B cell (primary cell): ENCODE data around the gene GPR156. TPM values are rescaled to one million over a fixed set of nuclear protein-coding genes. Genes with fewer than 3 reads are reported as not detected.

Experiments
- ATAC-seq: fragments of 200-7000 bp; cut with Tn5 transposase; one replicate; pipeline ENCODE4 v1.10.0; 2021; ENCODE audit warnings: low read depth, mild to moderate bottlenecking, moderate number of reproducible peaks, moderate library complexity
- CTCF ChIA-PET: fragments of 350-600 bp; sonication (Branson Sonifier 250); formaldehyde crosslinking; loops from one replicate; lab custom pipeline; 2021; ENCODE audit warnings: antibody characterized with exemption, inconsistent platforms; lab: Charles Lee
- POLR2A ChIA-PET: fragments of 350-600 bp; sonication (Branson Sonifier 250); formaldehyde crosslinking; loops from one replicate; lab custom pipeline; 2021; ENCODE audit warnings: antibody characterized with exemption; lab: Charles Lee
- DNase-seq: peaks from one replicate; pipeline ENCODE4 v3.0.0; 2013
- H2AFZ ChIP-seq: 2 replicates; pipeline ENCODE4 v1.6.1; 2012; ENCODE audit warnings: mild to moderate bottlenecking, low read depth, low read length; ENCODE audit not compliant: insufficient read depth, poor library complexity, severe bottlenecking
- H3K27ac ChIP-seq, 2 donors: 1 replicate in 1 of 2; 2 replicates in 1 of 2; pipeline ENCODE4 v1.5.1; 2012 to 2013; ENCODE audit warnings: low read length in 2 of 2, mild to moderate bottlenecking in 2 of 2, moderate library complexity in 1 of 2
- H3K27me3 ChIP-seq, 4 experiments: fragments of 200-600 bp in 1 of 4; sonication (generic) in 1 of 4; replicated peaks in 1 of 4; 1 replicate in 2 of 4; 2 replicates in 2 of 4; pipeline versions ENCODE4 v1.6.1 to v1.7.0; 2013 to 2016; ENCODE audit warnings: low read length in 3 of 4, mild to moderate bottlenecking in 2 of 4, mixed read lengths in 1 of 4, moderate library complexity in 1 of 4; ENCODE audit not compliant: insufficient read depth in 4 of 4, control insufficient read depth in 3 of 4; ENCODE audit errors: control extremely low read depth in 1 of 4
- H3K36me3 ChIP-seq, 2 experiments: replicated peaks in 1 of 2; 1 replicate in 1 of 2; 2 replicates in 1 of 2; pipeline versions ENCODE4 v1.6.1 to v1.7.1; 2013; ENCODE audit warnings: low read length in 1 of 2; ENCODE audit not compliant: insufficient read depth in 2 of 2, control insufficient read depth in 1 of 2; ENCODE audit errors: control extremely low read depth in 1 of 2, extremely low read depth in 1 of 2
- H3K4me1 ChIP-seq, 2 donors: fragments of 200-600 bp in 1 of 2; sonication (generic) in 1 of 2; 1 replicate in 1 of 2; 2 replicates in 1 of 2; pipeline versions ENCODE4 v1.5.1 to v1.6.1; 2013 to 2017; ENCODE audit warnings: low read length in 2 of 2; ENCODE audit not compliant: control insufficient read depth in 2 of 2, insufficient read depth in 2 of 2
- H3K4me2 ChIP-seq: replicated peaks from 2 replicates; pipeline ENCODE3; 2012; ENCODE audit warnings: mild to moderate bottlenecking, low read depth, low read length; ENCODE audit not compliant: poor library complexity, severe bottlenecking
- H3K4me3 ChIP-seq, 5 experiments: fragments of 200-600 bp in 1 of 5; sonication (generic) in 1 of 5; 1 replicate in 3 of 5; 2 replicates in 2 of 5; pipeline versions ENCODE4 v1.5.1 to v1.7.0; 2011 to 2016; ENCODE audit warnings: low read length in 4 of 5, mild to moderate bottlenecking in 4 of 5, low read depth in 2 of 5, control low read depth in 1 of 5, moderate library complexity in 1 of 5; ENCODE audit not compliant: insufficient read depth in 1 of 5; ENCODE audit errors: control extremely low read depth in 1 of 5, extremely low read depth in 1 of 5
- H3K79me2 ChIP-seq: fragments of 200-600 bp; sonication (generic); one replicate; pipeline ENCODE4 v1.6.0; 2016; ENCODE audit warnings: low read length; ENCODE audit not compliant: control insufficient read depth, insufficient read depth
- H3K9ac ChIP-seq: fragments of 200-600 bp; sonication (generic); 2 replicates; pipeline ENCODE4 v1.6.1; 2017; ENCODE audit warnings: mild to moderate bottlenecking, low read length, moderate library complexity
- H3K9me3 ChIP-seq, 3 donors: one replicate each; pipeline versions ENCODE4 v1.6.1 to v1.7.1; 2013; ENCODE audit warnings: low read length in 2 of 3; ENCODE audit not compliant: control insufficient read depth in 2 of 3, insufficient read depth in 1 of 3; ENCODE audit errors: control extremely low read depth in 1 of 3
- H4K20me1 ChIP-seq: 2 replicates; pipeline ENCODE4 v1.6.0; 2012; ENCODE audit warnings: mild to moderate bottlenecking, low read length; ENCODE audit not compliant: insufficient read depth, control insufficient read depth, poor library complexity, severe bottlenecking
- H3K27ac Mint-ChIP-seq: one replicate; pipeline ENCODE4 v1.8.0; 2021; ENCODE audit warnings: mixed read lengths
- H3K27me3 Mint-ChIP-seq: one replicate; pipeline ENCODE4 v1.8.0; 2021; ENCODE audit warnings: mixed read lengths
- H3K4me1 Mint-ChIP-seq: one replicate; pipeline ENCODE4 v1.8.0; 2021; ENCODE audit warnings: mixed read lengths
- H3K4me3 Mint-ChIP-seq: one replicate; pipeline ENCODE4 v1.8.0; 2021; ENCODE audit warnings: mixed read lengths
- H3K9me3 Mint-ChIP-seq: one replicate; pipeline ENCODE4 v1.8.0; 2022; ENCODE audit warnings: mixed read lengths; ENCODE audit not compliant: insufficient read depth
- EZH2 ChIP-seq: IDR thresholded peaks from 2 replicates; pipeline ENCODE4 v1.6.1; 2012; ENCODE audit warnings: borderline replicate concordance, low read depth, mild to moderate bottlenecking, moderate library complexity, low read length; ENCODE audit not compliant: insufficient read depth, poor library complexity, severe bottlenecking
- WGBS: methylation state at CpG from one replicate; pipeline ENCODE4 v1.1.5; 2013; ENCODE audit warnings: missing lambda C conversion rate; ENCODE audit not compliant: insufficient coverage; 5-methylcytosine and 5-hydroxymethylcytosine counted together
- intact Hi-C: fragments of 100-400 bp; cut with micrococcal nuclease; formaldehyde crosslinking; loops from one replicate; pipeline ENCODE4 v1.10.0; 2022
- polyA plus RNA-seq: library from polyadenylated mRNA; depleted of rRNA; stranded (reverse); fragments of >200 nt; gene quantifications from 2 replicates; pipeline ENCODE4 v1.2.3, GENCODE V29; 2012
- total RNA-seq, 2 donors: library from RNA; stranded (reverse); fragments of 120-200 nt in 1 of 2; gene quantifications; 1 replicate in 1 of 2; 2 replicates in 1 of 2; pipeline versions ENCODE4 v1.2.3 to v1.2.4, GENCODE V29; 2013 to 2022
- TF ChIP-seq, protein P1 (sequence below): fragments of 200-600 bp; IDR thresholded peaks from one replicate; pipeline ENCODE4 v1.8.0; 2022; ENCODE audit warnings: antibody characterized with exemption, mild to moderate bottlenecking

GPR156 gene
- total and polyA plus RNA-seq, 2 donors (not counting 1 experiment from before 2014, with no cell fraction given), result 0.03 to 0.20 TPM

DNA sequence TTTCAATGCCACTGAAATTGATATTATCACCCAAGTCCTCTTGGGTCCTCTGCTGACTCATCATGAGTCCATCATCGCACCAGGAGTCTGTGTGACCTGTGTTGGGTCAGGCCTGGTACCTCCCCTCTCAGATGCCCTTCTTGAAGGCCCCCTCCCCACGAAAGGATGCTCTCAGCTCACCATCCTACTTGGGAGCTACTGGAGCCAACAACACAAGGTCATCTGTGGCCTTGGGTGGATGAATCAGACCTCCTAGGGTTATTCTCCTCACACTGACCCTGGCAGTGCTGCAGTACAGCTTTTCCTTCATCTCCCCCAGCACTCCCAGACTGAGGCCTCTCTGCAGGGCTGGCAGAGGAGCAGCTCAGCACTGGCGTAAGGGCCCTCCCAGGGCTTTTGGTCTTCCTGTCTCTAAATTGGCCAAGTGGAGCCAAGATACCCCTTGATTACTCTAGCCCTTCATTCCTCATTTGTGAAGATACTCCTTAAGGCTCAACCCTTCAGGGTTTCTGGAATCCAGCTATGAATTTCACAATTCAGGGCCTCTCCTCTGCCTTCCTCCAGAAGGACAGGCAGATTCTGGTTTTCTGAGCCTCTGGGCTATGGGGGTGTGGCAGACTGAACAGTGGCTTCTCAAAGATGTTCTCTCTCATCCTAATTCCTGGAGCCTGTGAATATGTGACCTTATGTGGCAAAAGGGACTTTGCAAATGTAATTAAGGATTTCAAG, 110.0 kb downstream of the GPR156 start:
- H3K9me3 ChIP-seq, result no peaks in the 10 kb centered on the region
- ChIA-PET CTCF (interaction anchor here (1.1 kb wide), 1 partner anchor 9 kb away, joined by 3 read pairs; no protein-coding TSS in a partner anchor), POLR2A (no interaction called here)
- Mint-ChIP-seq H3K4me3 (no peak overlapping the region), H3K9me3 (no peaks in the 10 kb centered on the region), H3K27ac (no peak overlapping the region), H3K4me1 (no peaks in the 10 kb centered on the region), H3K27me3 (peaks cover 8% of the 10 kb centered on the region)
- DNase-seq (no peak), ATAC-seq (no peak)
- no peak overlapping the region for H3K4me2 ChIP-seq
- no peak overlapping the region for H3K27ac ChIP-seq
- no peak overlapping the region for H3K9ac ChIP-seq
- TF ChIP-seq, protein P1, sequence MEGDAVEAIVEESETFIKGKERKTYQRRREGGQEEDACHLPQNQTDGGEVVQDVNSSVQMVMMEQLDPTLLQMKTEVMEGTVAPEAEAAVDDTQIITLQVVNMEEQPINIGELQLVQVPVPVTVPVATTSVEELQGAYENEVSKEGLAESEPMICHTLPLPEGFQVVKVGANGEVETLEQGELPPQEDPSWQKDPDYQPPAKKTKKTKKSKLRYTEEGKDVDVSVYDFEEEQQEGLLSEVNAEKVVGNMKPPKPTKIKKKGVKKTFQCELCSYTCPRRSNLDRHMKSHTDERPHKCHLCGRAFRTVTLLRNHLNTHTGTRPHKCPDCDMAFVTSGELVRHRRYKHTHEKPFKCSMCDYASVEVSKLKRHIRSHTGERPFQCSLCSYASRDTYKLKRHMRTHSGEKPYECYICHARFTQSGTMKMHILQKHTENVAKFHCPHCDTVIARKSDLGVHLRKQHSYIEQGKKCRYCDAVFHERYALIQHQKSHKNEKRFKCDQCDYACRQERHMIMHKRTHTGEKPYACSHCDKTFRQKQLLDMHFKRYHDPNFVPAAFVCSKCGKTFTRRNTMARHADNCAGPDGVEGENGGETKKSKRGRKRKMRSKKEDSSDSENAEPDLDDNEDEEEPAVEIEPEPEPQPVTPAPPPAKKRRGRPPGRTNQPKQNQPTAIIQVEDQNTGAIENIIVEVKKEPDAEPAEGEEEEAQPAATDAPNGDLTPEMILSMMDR, result no peak
- TF ChIP-seq EZH2, result no peak
- no peak overlapping the region for H2AFZ ChIP-seq
- H3K36me3 ChIP-seq, result no peaks in the 10 kb centered on the region
- no peaks in the 10 kb centered on the region for H4K20me1 ChIP-seq
- intact Hi-C loops, result no loop called here
- no peaks in the 10 kb centered on the region for H3K27me3 ChIP-seq
- H3K4me1 ChIP-seq, result no peaks in the 10 kb centered on the region
- WGBS, result 95% methylated on average over 2 of the region's 3 CpGs
- no peaks in the 10 kb centered on the region for H3K79me2 ChIP-seq
- no peak overlapping the region for H3K4me3 ChIP-seq

- no peak overlapping the region for H2AFZ ChIP-seq
- no peaks in the 10 kb centered on the region for H3K79me2 ChIP-seq
- DNase-seq (no peak), ATAC-seq (no peak)
- no peaks in the 10 kb centered on the region for H3K4me1 ChIP-seq
- H3K4me3 ChIP-seq, result no peak overlapping the region
- no peak overlapping the region for H3K27ac ChIP-seq
- H3K27ac Mint-ChIP-seq, result no peak overlapping the region
- H3K27me3 Mint-ChIP-seq, result no peaks in the 10 kb centered on the region
- 100% methylated on average over 3 of the region's 6 CpGs for WGBS
- no peaks in the 10 kb centered on the region for H3K36me3 ChIP-seq
- H3K27me3 ChIP-seq, result no peaks in the 10 kb centered on the region
- no peak overlapping the region for H3K9ac ChIP-seq
- intact Hi-C loops, result no loop called here
- TF ChIP-seq, protein P1, result no peak
- no peak overlapping the region for H3K4me2 ChIP-seq
- no peaks in the 10 kb centered on the region for H3K4me1 Mint-ChIP-seq
- no peak overlapping the region for H3K4me3 Mint-ChIP-seq
- POLR2A ChIA-PET, result no interaction called here
- H3K9me3 ChIP-seq, result no peaks in the 10 kb centered on the region
- H4K20me1 ChIP-seq, result no peaks in the 10 kb centered on the region
- no peaks in the 10 kb centered on the region for H3K9me3 Mint-ChIP-seq
- CTCF ChIA-PET, result no interaction called here
Observed at GRCh38 chr3:120173056-120173675, 111.9 kb downstream of the GPR156 start.
